IPS-18c (cell line): ENCODE data around the gene CAMTA2.

ENCODE experiments used
- H3K4me3 ChIP-seq: 2 replicates; pipeline ENCODE4 v1.7.0; 2013; ENCODE audit warnings: low read depth, mild to moderate bottlenecking, low read length, moderate library complexity; ENCODE audit not compliant: insufficient read depth
- H3K9me3 ChIP-seq: one replicate; pipeline ENCODE4 v1.6.1; 2013; ENCODE audit warnings: mild to moderate bottlenecking, low read length, moderate library complexity; ENCODE audit not compliant: control insufficient read depth, insufficient read depth

CAMTA2 gene

DNA sequence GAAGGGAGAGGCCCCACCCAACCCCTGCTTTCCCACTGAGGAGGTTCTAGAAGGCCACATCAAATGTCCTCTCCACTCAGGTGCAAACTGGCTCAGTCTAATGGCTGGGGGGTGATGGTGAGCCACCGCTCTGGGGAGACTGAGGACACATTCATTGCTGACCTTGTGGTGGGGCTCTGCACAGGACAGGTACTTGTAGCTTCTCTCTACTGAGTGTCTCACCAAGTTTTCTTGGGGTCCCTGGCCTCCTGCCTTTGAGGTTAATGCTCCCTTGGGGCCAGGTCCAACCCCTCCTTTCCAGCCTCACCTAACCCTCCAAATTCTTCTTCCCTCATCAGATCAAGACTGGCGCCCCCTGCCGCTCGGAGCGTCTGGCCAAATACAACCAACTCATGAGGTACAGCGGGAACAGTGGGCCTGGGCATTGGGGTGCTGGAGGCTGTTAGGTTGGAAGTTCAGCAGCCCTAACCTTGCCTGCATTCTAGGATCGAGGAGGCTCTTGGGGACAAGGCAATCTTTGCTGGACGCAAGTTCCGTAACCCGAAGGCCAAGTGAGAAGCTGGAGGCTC lies 30.9 kb downstream of the CAMTA2 start:
- H3K4me3 ChIP-seq = no peak overlapping the region
- H3K9me3 ChIP-seq = no peaks in the 10 kb centered on the region

DNA sequence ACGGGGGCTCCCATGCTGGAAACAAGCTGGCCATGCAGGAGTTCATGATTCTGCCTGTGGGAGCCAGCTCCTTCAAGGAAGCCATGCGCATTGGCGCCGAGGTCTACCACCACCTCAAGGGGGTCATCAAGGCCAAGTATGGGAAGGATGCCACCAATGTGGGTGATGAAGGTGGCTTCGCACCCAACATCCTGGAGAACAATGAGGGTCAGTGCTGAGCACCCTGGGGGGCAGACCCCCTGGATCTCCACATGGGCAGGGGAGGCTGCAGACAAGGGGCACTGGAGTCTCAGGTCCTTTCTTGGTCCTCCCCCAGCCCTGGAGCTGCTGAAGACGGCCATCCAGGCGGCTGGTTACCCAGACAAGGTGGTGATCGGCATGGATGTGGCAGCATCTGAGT lies 32.4 kb downstream of the CAMTA2 start:
- Histone ChIP-seq H3K9me3 (no peaks in the 10 kb centered on the region), H3K4me3 (no peak overlapping the region)

DNA sequence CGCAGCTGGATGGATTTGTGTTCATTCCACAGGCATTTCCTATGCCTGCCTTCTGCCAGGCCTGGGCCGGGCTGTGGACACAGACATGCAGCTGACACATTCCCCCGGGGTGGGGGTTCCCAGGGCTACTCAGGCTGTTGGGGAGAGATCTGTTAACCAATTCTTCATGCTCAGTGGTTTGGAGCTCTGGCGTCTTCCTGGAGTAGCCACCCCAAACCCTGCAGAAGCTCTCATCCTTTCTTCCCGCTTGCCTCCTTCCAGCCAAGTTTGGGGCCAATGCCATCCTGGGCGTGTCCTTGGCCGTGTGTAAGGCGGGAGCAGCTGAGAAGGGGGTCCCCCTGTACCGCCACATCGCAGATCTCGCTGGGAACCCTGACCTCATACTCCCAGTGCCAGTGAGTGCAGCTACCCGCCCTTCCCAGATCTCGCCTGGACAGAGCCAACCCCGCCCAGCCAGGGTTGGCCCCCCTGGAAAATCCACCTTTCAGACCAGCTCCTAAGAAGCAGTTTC lies 34.0 kb downstream of the CAMTA2 start:
- Histone ChIP-seq H3K9me3 (no peaks in the 10 kb centered on the region), H3K4me3 (no peak overlapping the region)

DNA sequence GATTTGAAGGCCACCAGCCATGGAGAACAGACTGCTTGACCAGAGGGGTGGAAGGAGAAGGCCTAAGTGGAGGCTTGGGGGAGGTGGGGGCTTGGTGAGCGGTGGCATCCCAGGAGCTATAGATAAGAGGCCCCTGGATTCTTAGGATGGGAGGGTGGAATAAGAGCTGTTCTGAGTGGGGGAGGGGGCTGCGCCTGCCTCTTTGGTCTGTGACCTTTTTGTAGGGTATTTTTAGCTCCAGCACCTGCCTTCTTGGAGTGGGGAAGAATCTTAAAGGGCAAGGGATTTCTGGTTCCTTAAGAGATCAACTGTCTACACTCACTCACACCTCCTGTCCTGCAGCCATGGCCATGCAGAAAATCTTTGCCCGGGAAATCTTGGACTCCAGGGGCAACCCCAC lies 36.0 kb downstream of the CAMTA2 start:
- peak overlapping the region; percentile 71; the same call in 1 of the 2 replicates for H3K4me3 ChIP-seq

DNA sequence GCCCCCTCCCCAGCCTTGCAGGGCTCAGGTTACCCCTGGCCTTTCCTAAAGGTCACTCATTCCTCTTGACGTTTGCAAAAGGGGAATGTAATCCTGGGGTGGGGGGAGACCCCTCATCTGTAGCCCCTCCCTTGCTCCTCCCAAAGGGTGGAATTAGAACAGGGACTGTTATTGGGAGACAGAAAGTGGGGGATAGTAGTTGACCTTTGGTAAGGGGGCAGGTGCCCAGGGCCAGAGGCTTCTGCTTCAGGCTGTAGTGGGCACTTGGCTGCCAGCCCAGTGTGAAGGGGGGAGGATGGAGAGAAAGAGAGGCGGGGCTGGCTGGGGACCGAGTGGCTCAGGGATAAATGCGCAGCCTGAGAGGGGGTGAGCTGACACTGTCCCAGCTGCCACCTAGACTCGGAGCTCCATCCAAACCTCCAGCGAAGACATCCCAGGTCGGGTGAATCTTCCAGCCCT lies 36.7 kb downstream of the CAMTA2 start, which contains the start of gene ENO3:
Gene ENO3 (plus strand): TSS at position 374 of the 459 bp plus-strand sequence. CDS start 711 bp downstream, outside the sequence.
- H3K4me3 ChIP-seq = peak within 1 kb of the TSS; percentile 71
- no peaks in the 10 kb centered on the region for H3K9me3 ChIP-seq

More for the DNA sequence above, 36.0 kb downstream of the CAMTA2 start:
- H3K9me3 ChIP-seq = no peaks in the 10 kb centered on the region

DNA sequence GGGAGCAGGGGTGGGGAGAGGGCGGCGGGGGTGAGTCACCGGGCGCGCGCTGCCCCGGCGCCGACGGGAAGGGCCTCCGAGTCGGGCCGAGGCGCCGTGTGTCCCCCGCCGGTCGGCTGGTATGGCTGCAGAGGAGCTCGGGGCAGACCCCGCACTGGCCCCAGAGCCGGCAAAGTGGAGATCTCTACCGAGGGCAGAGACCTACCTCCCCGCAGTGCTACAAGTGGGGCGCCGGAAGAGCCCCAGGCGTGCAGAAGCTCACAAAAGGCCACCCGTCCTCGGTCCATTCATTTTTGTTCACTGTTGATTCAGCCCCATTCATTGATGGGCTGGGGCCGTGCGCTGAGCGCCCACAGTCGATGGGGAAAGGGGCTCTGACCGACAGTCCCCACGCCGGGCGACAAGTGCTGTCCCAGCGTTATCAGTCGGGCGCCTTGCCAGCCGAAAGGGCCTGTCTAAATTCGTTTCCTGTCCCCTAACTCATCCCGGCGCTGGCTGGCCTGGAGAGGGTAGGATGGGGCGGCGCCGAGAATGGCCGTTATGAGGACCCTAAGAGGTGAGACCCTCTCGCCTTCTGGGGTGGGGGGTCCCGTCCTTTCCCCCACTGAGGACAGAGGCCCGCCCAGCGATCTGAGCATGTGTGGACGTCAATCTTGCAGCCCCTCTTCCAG lies 37.3 kb downstream of the CAMTA2 start:
- Histone ChIP-seq H3K9me3 (no peaks in the 10 kb centered on the region), H3K4me3 (peak overlapping the region; percentile 71)

DNA sequence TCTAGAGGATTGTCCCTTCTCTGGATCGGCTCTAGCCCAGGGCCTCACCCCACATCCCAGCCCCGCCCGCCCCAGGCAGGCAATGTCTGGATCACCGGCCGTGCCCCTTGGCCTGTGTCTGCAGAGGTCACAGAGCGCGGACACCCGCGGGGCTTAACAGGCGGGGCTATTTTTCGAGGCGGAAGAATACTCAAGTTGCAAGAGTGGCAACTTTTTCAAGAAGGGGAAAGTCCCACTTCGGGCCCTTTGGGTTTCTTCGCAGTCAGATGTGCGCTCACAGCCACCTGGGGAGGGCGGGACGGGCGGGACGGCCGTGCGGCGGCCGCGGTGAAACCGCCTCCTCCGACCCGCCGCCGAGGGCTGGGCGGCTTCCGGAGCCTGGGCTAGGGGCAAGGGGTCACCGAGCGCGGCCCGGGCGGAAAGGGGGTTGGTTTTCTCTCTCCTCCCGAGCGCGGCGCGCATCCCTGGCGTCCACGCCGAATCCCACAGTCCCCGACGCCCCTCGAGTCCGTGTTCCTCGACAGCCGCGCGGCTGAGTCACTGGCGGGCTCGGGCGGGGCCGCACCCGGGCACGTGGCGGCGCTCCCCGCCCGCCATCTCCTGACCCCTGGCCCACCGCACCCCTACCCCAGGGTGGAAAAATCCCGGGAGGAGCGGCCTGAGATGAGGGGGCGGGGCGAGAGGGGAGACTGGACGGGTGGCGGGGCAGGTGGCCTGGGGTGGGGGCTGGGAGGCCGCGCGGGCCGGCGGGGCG lies 38.0 kb downstream of the CAMTA2 start:
- no peaks in the 10 kb centered on the region for H3K9me3 ChIP-seq
- peak overlapping the region; percentile 94 for H3K4me3 ChIP-seq

DNA sequence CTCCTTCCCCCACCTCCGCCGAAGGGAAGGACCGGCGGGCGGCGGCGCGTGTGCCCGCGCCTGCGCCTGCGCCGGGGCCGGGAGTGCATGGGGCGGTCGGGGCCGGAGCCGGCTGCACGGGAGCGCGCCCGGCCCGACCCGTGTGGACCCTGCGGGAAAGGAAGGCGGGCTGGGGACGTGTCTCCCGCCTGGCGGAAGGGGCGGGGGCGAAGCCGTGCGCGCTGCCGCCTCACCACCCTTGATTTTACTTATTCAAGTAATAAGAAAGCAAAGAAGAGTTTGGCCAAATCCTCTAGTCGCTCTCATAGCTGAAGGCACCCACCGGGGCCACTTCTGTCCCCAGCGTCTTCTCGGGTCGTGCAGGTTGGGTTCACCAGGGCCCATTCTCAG lies 38.5 kb downstream of the CAMTA2 start:
- H3K9me3 ChIP-seq = no peaks in the 10 kb centered on the region
- H3K4me3 ChIP-seq = peak overlapping the region; percentile 94

DNA sequence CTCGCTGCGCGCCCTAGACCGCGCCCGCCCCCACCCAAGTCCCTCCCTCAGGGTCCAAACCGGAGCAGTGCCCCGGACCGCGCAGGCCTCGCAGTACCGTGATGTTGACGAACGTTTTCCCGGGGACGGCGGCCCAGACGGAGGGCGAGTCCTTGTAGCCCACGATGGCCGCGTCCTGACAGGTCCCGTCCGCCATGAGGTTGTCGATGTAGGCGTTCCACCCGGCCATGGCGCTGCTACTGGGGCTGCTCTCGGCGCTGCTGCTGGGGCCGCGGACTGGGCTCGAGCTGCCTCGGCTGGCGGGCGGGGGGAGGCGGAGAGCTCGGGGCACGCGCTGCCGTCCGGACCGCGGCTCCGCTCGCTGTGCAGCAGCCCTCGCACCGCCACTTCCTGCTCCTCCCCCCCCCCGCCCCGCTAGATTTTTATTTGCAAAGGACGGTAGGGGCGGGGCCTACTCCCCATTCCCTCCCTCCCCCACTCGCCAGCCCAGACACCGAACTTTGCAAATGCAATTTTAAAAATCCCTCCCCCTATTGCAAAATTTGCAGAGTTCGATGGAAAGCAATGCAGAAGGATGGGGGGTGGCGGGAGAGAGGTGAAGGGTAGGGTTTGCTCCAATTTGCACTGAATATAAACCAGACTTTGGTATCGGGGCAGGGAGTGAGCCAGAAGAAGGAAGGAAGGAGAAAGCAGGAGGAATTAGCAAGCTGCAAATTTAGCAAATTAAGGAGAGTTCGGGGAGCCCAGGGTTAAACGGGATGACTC lies 39.1 kb downstream of the CAMTA2 start, which contains the start of gene PFN1:
Gene PFN1 (minus strand): TSS at position 365 of the 765 bp plus-strand sequence. CDS start 136 bp downstream, at position 229.
- Histone ChIP-seq H3K9me3 (no peaks in the 10 kb centered on the region), H3K4me3 (peak within 1 kb of the TSS; percentile 94)

DNA sequence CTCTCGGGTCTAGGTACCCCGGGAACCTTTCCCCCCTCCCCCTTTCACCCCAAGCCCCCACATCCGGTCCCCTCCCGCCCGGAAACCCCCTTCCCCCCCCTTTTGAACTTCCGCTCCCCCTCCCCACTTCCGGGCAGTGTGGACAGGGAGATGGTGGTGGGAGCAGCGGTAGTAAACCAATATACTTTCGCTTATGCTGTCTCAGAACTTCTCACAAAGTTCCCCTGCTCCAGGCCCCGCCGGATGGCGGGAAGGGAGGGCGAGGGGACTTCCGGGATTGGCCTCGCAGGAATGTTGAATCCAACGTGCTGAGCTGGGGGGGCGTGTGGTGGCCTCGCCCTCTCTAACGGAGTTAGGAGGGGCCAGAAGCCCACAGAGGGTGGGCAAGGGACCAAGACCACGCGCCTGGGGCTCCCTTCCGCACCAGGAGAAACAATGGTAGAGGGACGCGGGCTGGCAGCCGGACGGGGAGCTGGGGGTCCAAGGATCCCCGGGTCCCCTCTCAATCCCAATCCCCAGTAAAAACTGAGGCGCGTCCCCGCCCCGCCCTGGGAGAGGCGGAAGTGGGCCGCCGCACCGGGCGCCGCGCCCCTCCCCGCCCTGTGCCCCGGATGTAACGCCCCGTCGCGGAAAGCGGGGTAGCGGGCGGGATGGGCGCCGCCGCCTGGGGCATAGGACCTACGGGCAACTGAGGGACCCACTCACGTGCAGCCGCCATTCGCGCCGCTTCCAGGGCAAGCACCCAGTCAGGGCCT lies 39.9 kb downstream of the CAMTA2 start:
- Histone ChIP-seq H3K9me3 (no peaks in the 10 kb centered on the region), H3K4me3 (peak overlapping the region; percentile 94)

DNA sequence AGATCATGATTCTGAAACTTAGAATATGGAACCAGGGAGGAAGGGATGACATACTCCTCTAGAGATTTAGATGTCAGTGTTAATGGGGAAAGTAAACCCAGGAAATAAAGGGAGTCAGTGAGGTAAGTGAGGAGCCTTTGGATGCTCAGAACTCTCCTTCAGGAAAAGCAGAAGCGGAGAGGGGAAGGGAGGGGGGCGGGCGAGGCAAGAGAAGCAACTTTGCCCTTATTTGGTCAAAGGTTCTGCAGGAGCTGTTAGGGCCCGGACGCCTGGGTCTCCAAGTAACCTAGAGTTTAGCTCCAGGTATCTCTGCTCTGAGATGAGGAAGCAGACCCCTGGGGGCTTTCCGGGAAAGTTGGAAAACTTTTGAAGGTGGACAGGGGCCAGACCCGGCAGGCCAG lies 40.5 kb downstream of the CAMTA2 start:
- Histone ChIP-seq H3K9me3 (no peaks in the 10 kb centered on the region), H3K4me3 (peak overlapping the region; percentile 94)

DNA sequence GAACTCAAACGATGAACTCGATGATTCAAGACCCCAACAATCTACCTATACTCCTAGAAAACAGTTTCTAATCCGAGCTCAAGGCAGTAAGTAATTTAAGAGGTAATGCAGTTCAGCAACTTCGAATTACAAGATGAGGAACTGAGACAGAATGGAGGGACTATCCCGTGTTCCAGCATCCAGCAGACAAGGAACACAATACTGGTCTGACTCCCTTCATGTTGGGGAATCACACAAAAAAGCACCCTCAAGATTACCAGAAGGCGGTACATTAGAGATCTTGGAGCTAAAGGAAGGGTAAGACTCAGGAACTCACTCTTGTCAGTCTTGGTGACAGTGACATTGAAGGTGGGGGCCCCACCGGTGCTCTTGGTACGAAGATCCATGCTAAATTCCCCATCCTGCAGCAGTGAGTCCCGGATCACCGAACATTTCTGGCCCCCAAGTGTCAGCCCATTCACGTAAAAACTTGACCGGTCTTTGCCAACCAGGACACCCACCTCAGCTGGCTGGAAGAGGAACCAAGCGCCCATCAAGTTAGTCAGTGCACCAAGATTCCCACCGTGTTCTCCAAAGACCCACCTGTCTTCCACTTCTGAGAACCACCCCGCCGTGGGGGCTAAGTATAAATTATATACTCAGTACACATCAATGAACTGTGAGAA lies 41.0 kb downstream of the CAMTA2 start:
- H3K4me3 ChIP-seq = peak overlapping the region; percentile 94

DNA sequence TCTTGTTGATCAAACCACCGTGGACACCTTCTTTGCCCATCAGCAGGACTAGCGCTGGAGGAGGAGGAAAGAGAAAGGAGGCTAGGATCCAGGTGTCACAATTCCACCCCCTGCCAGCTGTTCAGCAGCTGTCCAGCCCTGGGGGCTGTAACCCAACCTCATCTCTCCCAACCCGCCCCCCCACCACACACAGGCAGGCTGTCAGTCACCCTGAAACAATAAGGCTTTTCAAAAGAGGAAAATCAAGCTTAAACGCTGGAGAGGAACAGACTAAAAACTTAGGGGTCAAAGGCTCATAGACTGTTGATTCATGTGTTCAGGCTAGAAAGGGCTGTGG lies 41.6 kb downstream of the CAMTA2 start:
- H3K4me3 ChIP-seq = no peak overlapping the region
- no peaks in the 10 kb centered on the region for H3K9me3 ChIP-seq

More for the DNA sequence above, 41.0 kb downstream of the CAMTA2 start:
- H3K9me3 ChIP-seq = no peaks in the 10 kb centered on the region

DNA sequence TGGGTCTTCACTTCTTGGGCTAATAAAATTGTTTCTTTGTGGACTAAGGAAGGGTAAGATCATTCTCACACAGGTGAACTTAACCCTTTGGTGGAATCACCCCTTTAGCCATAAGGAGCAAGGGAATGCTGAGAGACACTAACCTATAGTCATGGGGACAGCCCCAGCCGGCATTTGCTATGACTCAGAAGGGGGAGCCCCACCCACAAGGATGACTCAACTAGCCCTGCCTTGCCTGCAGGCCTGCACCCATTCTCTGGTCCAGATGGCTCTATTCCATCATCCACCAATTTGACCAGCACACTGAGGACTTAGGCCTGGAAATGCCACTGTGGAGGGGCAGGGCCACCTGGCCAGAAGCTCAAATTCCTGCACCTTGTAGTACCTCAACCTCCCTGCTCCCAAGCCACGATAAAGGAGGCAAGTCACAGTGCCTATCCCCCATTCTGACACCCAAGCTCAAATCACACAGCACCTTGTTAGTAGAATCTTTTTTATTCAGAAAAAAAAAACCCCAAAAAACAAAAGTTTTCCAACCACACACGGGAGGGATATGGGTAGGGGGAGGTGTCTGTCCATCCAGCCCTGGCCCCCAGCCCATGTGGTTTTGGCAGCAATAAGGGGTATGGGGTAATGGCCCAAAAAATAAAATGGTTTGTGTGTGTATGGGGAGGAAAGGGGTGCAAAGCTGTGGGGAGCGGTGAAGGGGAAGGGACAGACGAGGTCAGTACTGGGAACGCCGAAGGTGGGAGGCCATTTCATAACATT lies 42.1 kb downstream of the CAMTA2 start:
- Histone ChIP-seq H3K4me3 (no peak overlapping the region), H3K9me3 (no peaks in the 10 kb centered on the region)

DNA sequence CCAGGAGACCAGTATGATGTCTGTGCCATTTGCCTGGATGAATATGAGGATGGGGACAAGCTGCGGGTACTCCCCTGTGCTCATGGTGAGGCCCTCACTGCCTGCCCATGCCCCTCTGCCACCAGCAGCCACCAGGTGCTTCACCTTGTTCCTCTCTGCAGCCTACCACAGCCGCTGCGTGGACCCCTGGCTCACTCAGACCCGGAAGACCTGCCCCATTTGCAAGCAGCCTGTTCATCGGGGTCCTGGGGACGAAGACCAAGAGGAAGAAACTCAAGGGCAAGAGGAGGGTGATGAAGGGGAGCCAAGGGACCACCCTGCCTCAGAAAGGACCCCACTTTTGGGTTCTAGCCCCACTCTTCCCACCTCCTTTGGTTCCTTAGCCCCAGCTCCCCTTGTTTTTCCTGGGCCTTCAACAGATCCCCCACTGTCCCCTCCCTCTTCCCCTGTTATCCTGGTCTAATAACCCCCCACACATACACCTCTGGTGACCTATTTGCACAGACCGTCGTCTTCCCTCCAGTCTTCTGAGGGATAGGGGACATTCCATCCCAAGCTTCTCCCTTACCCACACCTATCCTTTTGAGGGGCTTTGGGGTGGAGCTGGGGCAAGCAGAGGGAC lies 42.8 kb downstream of the CAMTA2 start:
- H3K4me3 ChIP-seq = no peak overlapping the region
- no peaks in the 10 kb centered on the region for H3K9me3 ChIP-seq
